HepG2 (cell line): Measurements from ENCODE around the gene ZNF100. TPM values are rescaled to one million over a fixed set of nuclear protein-coding genes. Genes with fewer than 3 reads are reported as not detected.
"Not testable (repeated sequence)": the region's sequence is repeated elsewhere in the genome, so short reads cannot be mapped to it uniquely, and the experiment has no call there.

Source experiments
- ATAC-seq: fragments of 200-7000 bp; cut with Tn5 transposase; 3 replicates; pipeline ENCODE4 v1.9.1; 2020; ENCODE audit warnings: mild to moderate bottlenecking, moderate library complexity
- BruUV-seq: library from RNA; stranded (reverse); fragments of 400-500 nt; replicated peaks from 2 replicates; lab custom pipeline; 2021; lab: Mats Ljungman, UMichigan
- CTCF ChIA-PET: fragments of 300-600 bp; formaldehyde crosslinking; extraction: SDS; loops from one replicate; lab custom pipeline; 2021; ENCODE audit warnings: low total read pairs, inconsistent platforms, low intra/inter-chr PET ratio; lab: Yijun Ruan, JAX
- POLR2A ChIA-PET: fragments of 350-600 bp; sonication (Branson Sonifier 250); formaldehyde crosslinking; loops from one replicate; lab custom pipeline; 2020; ENCODE audit warnings: antibody characterized with exemption, inconsistent platforms; lab: Yijun Ruan, JAX
- DNase-seq: peaks from one replicate; pipeline ENCODE4 v3.0.0-alpha.2; 2015; ENCODE audit warnings: low spot score
- FAIRE-seq: peaks from 3 replicates; lab custom pipeline; 2011; peaks lifted over from hg19 to GRCh38; lab: Jason Lieb, UNC
- H2AFZ ChIP-seq: one replicate; pipeline ENCODE4 v1.6.1; 2011; ENCODE audit warnings: low read length, inconsistent platforms
- H3K27ac ChIP-seq: fragments of 300-600 bp; 3 replicates; pipeline ENCODE4 v1.8.0; 2011; ENCODE audit warnings: mixed run types, mild to moderate bottlenecking, mixed read lengths, low read length, inconsistent platforms; ENCODE audit not compliant: insufficient read depth; ENCODE audit errors: extremely low read length
- H3K27me3 ChIP-seq, 2 experiments: fragments of 200-600 bp in 1 of 2; 2 replicates in 1 of 2; 3 replicates in 1 of 2; pipeline versions ENCODE4 v1.6.0 to v1.8.0; 2011; ENCODE audit warnings: low read length in 2 of 2, mild to moderate bottlenecking in 2 of 2, moderate library complexity in 2 of 2, inconsistent platforms in 1 of 2; ENCODE audit not compliant: insufficient read depth in 2 of 2, control insufficient read depth in 1 of 2
- H3K36me3 ChIP-seq, 2 experiments: fragments of 200-600 bp in 1 of 2; replicated peaks in 1 of 2; 2 replicates in 1 of 2; 3 replicates in 1 of 2; pipeline versions ENCODE4 v1.5.1 to v1.8.0; 2011; ENCODE audit warnings: low read length in 2 of 2, inconsistent platforms in 1 of 2; ENCODE audit not compliant: insufficient read depth in 2 of 2, control insufficient read depth in 1 of 2
- H3K4me1 ChIP-seq: 2 replicates; pipeline ENCODE4 v1.5.1; 2012; ENCODE audit warnings: low read length, inconsistent platforms; ENCODE audit not compliant: insufficient read depth
- H3K4me2 ChIP-seq: 2 replicates; pipeline ENCODE4 v1.6.0; 2011; ENCODE audit warnings: low read depth, low read length, inconsistent platforms
- H3K4me3 ChIP-seq, 3 experiments: fragments of 200-600 bp in 1 of 3; sonication (generic), shearing (Covaris generic) in 1 of 3; replicated peaks in 1 of 3; 2 replicates each; pipeline ENCODE4 v1.5.1; 2011 to 2016; ENCODE audit warnings: low read length in 3 of 3, inconsistent platforms in 2 of 3, low read depth in 2 of 3, mild to moderate bottlenecking in 2 of 3, control low read depth in 1 of 3, mixed read lengths in 1 of 3; ENCODE audit not compliant: insufficient read depth in 1 of 3
- H3K79me2 ChIP-seq: one replicate; pipeline ENCODE4 v1.6.1; 2011; ENCODE audit warnings: low read length, inconsistent platforms; ENCODE audit not compliant: insufficient read depth
- H3K9ac ChIP-seq: 2 replicates; pipeline ENCODE4 v1.6.0; 2011; ENCODE audit warnings: mild to moderate bottlenecking, low read depth, low read length, inconsistent platforms; ENCODE audit not compliant: insufficient read depth
- H3K9me3 ChIP-seq: 2 replicates; pipeline ENCODE4 v1.5.1; 2012; ENCODE audit warnings: mild to moderate bottlenecking, low read length
- H4K20me1 ChIP-seq: 2 replicates; pipeline ENCODE4 v1.6.0; 2011; ENCODE audit warnings: inconsistent platforms, mild to moderate bottlenecking, low read length, moderate library complexity; ENCODE audit not compliant: insufficient read depth
- CCDC6 ChIP-seq: sonication (generic); formaldehyde crosslinking; IDR thresholded peaks from 2 replicates; pipeline ENCODE4 v1.8.1; 2022; ENCODE audit warnings: mild to moderate bottlenecking, missing genetic modification reagents, moderate library complexity
- RFX5 ChIP-seq: IDR thresholded peaks from 2 replicates; pipeline ENCODE4 v1.6.1; 2011; ENCODE audit warnings: low read depth, low read length, improper control_type of control experiment
- YEATS4 ChIP-seq: sonication (generic); formaldehyde crosslinking; IDR thresholded peaks from 2 replicates; pipeline ENCODE4 v1.4.0; 2020; ENCODE audit warnings: missing genetic modification reagents, borderline replicate concordance
- ZFP36L2 ChIP-seq: sonication (generic); formaldehyde crosslinking; IDR thresholded peaks from 2 replicates; pipeline ENCODE4 v1.4.0; 2020; ENCODE audit warnings: missing genetic modification reagents
- ZNF264 ChIP-seq: sonication (generic); formaldehyde crosslinking; IDR thresholded peaks from 2 replicates; pipeline ENCODE4 v1.4.0; 2020; ENCODE audit warnings: missing genetic modification reagents
- ZNF292 ChIP-seq: sonication (generic); formaldehyde crosslinking; IDR thresholded peaks from 2 replicates; pipeline ENCODE4 v1.8.1; 2022; ENCODE audit warnings: mild to moderate bottlenecking, low read depth, missing genetic modification reagents, borderline replicate concordance
- ZNF383 ChIP-seq: sonication (generic); formaldehyde crosslinking; IDR thresholded peaks from 2 replicates; pipeline ENCODE4 v1.4.0; 2020; ENCODE audit warnings: missing genetic modification reagents, mild to moderate bottlenecking, borderline replicate concordance
- WGBS: methylation state at CpG from one replicate; pipeline ENCODE4 v1.1.6; 2017; ENCODE audit warnings: low lambda C conversion rate; 5-methylcytosine and 5-hydroxymethylcytosine counted together
- in situ Hi-C: cut with HindIII; loops from 2 replicates; pipeline ENCODE4 v1.10.0; 2017; ENCODE audit warnings: low pct_unique_long_range_greater_than_20kb; ENCODE audit not compliant: extremely low pct_ligation_motif_present
- intact Hi-C: fragments of 100-400 bp; cut with micrococcal nuclease; formaldehyde crosslinking; loops from one replicate; pipeline ENCODE4 v1.10.0; 2022; ENCODE audit not compliant: unreplicated experiment
- polyA plus RNA-seq, 8 experiments: library from polyadenylated mRNA; depleted of rRNA in 3 of 8; stranded (reverse) in 7 of 8; unstranded in 1 of 8; fragments of >200 nt; fragmentation: Illumina TruSeq in 4 of 8; extraction: Trizol in 4 of 8; gene quantifications; 2 replicates each; pipeline versions ENCODE4 v1.2.1 to v1.2.3, GENCODE V29; 2011 to 2016; ENCODE audit warnings: low read depth in 4 of 8, missing spikeins in 1 of 8, mixed read lengths in 1 of 8; ENCODE audit not compliant: insufficient read depth in 1 of 8
- total RNA-seq, 5 experiments: library from RNA; depleted of rRNA; stranded (reverse); fragments of >200 nt; fragmentation: Illumina TruSeq; extraction: Trizol; gene quantifications; 2 replicates each; pipeline ENCODE4 v1.2.3, GENCODE V29; 2016; ENCODE audit warnings: low read depth in 1 of 5
- TF ChIP-seq, protein P1 (sequence below): sonication (generic); formaldehyde crosslinking; IDR thresholded peaks from 2 replicates; pipeline ENCODE4 v1.9.0; 2021; ENCODE audit warnings: mild to moderate bottlenecking, missing genetic modification reagents
- TF ChIP-seq, protein P2 (sequence below): sonication (generic); formaldehyde crosslinking; IDR thresholded peaks from 2 replicates; pipeline ENCODE4 v1.4.0; 2020; ENCODE audit warnings: mild to moderate bottlenecking, missing genetic modification reagents
- TF ChIP-seq, protein P3 (sequence below): sonication (generic); formaldehyde crosslinking; IDR thresholded peaks from 2 replicates; pipeline ENCODE4 v1.8.0; 2022; ENCODE audit warnings: missing genetic modification reagents, mild to moderate bottlenecking, inconsistent platforms, borderline replicate concordance

The ZNF100 gene
- total and polyA plus RNA-seq, 2 of the 13 experiments (the other 11 are each of a cell fraction or from before 2014, with no cell fraction given): 2.5 to 11.4 TPM

- TF ChIP-seq, protein P1, sequence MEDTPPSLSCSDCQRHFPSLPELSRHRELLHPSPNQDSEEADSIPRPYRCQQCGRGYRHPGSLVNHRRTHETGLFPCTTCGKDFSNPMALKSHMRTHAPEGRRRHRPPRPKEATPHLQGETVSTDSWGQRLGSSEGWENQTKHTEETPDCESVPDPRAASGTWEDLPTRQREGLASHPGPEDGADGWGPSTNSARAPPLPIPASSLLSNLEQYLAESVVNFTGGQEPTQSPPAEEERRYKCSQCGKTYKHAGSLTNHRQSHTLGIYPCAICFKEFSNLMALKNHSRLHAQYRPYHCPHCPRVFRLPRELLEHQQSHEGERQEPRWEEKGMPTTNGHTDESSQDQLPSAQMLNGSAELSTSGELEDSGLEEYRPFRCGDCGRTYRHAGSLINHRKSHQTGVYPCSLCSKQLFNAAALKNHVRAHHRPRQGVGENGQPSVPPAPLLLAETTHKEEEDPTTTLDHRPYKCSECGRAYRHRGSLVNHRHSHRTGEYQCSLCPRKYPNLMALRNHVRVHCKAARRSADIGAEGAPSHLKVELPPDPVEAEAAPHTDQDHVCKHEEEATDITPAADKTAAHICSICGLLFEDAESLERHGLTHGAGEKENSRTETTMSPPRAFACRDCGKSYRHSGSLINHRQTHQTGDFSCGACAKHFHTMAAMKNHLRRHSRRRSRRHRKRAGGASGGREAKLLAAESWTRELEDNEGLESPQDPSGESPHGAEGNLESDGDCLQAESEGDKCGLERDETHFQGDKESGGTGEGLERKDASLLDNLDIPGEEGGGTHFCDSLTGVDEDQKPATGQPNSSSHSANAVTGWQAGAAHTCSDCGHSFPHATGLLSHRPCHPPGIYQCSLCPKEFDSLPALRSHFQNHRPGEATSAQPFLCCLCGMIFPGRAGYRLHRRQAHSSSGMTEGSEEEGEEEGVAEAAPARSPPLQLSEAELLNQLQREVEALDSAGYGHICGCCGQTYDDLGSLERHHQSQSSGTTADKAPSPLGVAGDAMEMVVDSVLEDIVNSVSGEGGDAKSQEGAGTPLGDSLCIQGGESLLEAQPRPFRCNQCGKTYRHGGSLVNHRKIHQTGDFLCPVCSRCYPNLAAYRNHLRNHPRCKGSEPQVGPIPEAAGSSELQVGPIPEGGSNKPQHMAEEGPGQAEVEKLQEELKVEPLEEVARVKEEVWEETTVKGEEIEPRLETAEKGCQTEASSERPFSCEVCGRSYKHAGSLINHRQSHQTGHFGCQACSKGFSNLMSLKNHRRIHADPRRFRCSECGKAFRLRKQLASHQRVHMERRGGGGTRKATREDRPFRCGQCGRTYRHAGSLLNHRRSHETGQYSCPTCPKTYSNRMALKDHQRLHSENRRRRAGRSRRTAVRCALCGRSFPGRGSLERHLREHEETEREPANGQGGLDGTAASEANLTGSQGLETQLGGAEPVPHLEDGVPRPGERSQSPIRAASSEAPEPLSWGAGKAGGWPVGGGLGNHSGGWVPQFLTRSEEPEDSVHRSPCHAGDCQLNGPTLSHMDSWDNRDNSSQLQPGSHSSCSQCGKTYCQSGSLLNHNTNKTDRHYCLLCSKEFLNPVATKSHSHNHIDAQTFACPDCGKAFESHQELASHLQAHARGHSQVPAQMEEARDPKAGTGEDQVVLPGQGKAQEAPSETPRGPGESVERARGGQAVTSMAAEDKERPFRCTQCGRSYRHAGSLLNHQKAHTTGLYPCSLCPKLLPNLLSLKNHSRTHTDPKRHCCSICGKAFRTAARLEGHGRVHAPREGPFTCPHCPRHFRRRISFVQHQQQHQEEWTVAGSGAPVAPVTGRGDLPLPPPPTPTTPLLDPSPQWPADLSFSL: no peak
- TF ChIP-seq, protein P2, sequence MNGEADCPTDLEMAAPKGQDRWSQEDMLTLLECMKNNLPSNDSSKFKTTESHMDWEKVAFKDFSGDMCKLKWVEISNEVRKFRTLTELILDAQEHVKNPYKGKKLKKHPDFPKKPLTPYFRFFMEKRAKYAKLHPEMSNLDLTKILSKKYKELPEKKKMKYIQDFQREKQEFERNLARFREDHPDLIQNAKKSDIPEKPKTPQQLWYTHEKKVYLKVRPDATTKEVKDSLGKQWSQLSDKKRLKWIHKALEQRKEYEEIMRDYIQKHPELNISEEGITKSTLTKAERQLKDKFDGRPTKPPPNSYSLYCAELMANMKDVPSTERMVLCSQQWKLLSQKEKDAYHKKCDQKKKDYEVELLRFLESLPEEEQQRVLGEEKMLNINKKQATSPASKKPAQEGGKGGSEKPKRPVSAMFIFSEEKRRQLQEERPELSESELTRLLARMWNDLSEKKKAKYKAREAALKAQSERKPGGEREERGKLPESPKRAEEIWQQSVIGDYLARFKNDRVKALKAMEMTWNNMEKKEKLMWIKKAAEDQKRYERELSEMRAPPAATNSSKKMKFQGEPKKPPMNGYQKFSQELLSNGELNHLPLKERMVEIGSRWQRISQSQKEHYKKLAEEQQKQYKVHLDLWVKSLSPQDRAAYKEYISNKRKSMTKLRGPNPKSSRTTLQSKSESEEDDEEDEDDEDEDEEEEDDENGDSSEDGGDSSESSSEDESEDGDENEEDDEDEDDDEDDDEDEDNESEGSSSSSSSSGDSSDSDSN: no peak
- no peak for TF ChIP-seq YEATS4 (CRISPR knock-in tag)
- no peak for TF ChIP-seq ZNF292 (CRISPR knock-in tag)
- TF ChIP-seq, protein P3, sequence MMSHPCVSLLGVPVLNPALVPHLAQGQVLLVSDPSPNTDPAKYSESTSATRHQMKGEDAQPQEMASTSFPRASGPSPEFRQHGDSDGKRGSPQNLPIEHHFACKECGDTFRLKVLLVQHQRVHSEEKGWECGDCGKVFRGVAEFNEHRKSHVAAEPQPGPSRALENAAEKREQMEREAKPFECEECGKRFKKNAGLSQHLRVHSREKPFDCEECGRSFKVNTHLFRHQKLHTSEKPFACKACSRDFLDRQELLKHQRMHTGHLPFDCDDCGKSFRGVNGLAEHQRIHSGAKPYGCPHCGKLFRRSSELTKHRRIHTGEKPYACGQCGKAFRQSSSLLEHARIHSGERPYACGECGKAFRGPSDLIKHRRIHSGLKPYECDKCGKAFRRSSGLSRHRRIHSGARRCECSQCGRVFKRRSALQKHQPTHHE (CRISPR knock-in tag): no peak
- no peak for TF ChIP-seq CCDC6 (CRISPR knock-in tag)
- no peak for TF ChIP-seq ZFP36L2 (CRISPR knock-in tag)
- no peak for TF ChIP-seq ZNF264
- no peak for TF ChIP-seq ZNF383 (CRISPR knock-in tag)
- TF ChIP-seq RFX5: no peak
- TF ChIP-seq, all 625 proteins: peak for 0
These were observed 57.9 kb downstream of the ZNF100 start (continued) for GRCh38 chr19:21709464-21709863.

GRCh38 chr19:21707878-21708277 is 59.5 kb downstream of the ZNF100 start:
- H3K27ac ChIP-seq, H2AFZ ChIP-seq, DNase-seq, H3K79me2 ChIP-seq, H3K4me1 ChIP-seq, BruUV-seq, H3K4me2 ChIP-seq, H3K36me3 ChIP-seq, FAIRE-seq, H3K27me3 ChIP-seq, intact Hi-C loops, H3K9ac ChIP-seq, H4K20me1 ChIP-seq, H3K4me3 ChIP-seq, POLR2A ChIA-PET, ATAC-seq, in situ Hi-C loops, CTCF ChIA-PET: not testable (repeated sequence)
- WGBS: 82% methylated on average over 8 of the region's 31 CpGs
- peaks cover 63% of the 10 kb centered on the region for H3K9me3 ChIP-seq
